NCI-H774 (cell line): Measurements from ENCODE around the gene KCNK16.

Experiments used
- DNase-seq: peaks from one replicate; lab custom pipeline; 2025; lab: John Stamatoyannopoulos, UW

Gene KCNK16

GRCh38 chr6:39341937-39342336 lies 19.4 kb upstream of the KCNK16 start:
- no peak for DNase-seq

- DNase-seq = no peak
These were observed 18.9 kb upstream of the KCNK16 start for GRCh38 chr6:39341352-39341751.

GRCh38 chr6:39339868-39340550 lies 17.5 kb upstream of the KCNK16 start:
- DNase-seq = peak; percentile 69

- DNase-seq = no peak
These were observed 16.8 kb upstream of the KCNK16 start for GRCh38 chr6:39339096-39339867.

GRCh38 chr6:39338397-39338796 lies 15.9 kb upstream of the KCNK16 start:
- DNase-seq = no peak

GRCh38 chr6:39335780-39336545 lies 13.5 kb upstream of the KCNK16 start:
- DNase-seq = no peak

GRCh38 chr6:39333644-39334438 lies 11.3 kb upstream of the KCNK16 start:
- DNase-seq = no peak

GRCh38 chr6:39330476-39330875 lies 8.0 kb upstream of the KCNK16 start:
- no peak for DNase-seq

- DNase-seq = no peak
These were observed 7.6 kb upstream of the KCNK16 start for GRCh38 chr6:39330057-39330456.

GRCh38 chr6:39328066-39328465 lies 5.6 kb upstream of the KCNK16 start:
- DNase-seq = no peak

- DNase-seq = no peak
These were observed 5.0 kb upstream of the KCNK16 start for GRCh38 chr6:39327507-39327906.

- no peak for DNase-seq
These were observed 741 bp downstream of the KCNK16 start for GRCh38 chr6:39321761-39322160.

GRCh38 chr6:39320363-39320984 lies 2.0 kb downstream of the KCNK16 start:
- no peak for DNase-seq

GRCh38 chr6:39319621-39320362 lies 2.7 kb downstream of the KCNK16 start:
- DNase-seq = no peak

- no peak for DNase-seq
These were observed 5.2 kb downstream of the KCNK16 start for GRCh38 chr6:39317256-39317655.

- DNase-seq = no peak
These were observed 8.2 kb downstream of the KCNK16 start, which contains the start of gene KCNK17 for GRCh38 chr6:39314273-39314795. KCNK17 (minus strand) TSS chr6:39314419; CDS start chr6:39314320, 99 bp downstream.

- no peak for DNase-seq
These were observed 8.8 kb downstream of the KCNK16 start for GRCh38 chr6:39313526-39314272.

- DNase-seq = no peak
These were observed 9.5 kb downstream of the KCNK16 start for GRCh38 chr6:39312912-39313525.

- DNase-seq = no peak
These were observed 12.0 kb downstream of the KCNK16 start for GRCh38 chr6:39310542-39310941.
